Endodermal cell (in vitro differentiated cells): ENCODE measurements around the gene TUBB4A. TPM values are rescaled to one million over a fixed set of nuclear protein-coding genes. Genes with fewer than 3 reads are reported as not detected.

Experiments
- DNase-seq: peaks from one replicate; pipeline ENCODE4 v3.0.0-alpha.2; 2017
- H3K27ac ChIP-seq: 2 replicates; pipeline ENCODE4 v1.5.1; 2013; ENCODE audit warnings: mild to moderate bottlenecking, low read depth, low read length, moderate library complexity
- H3K27me3 ChIP-seq: 2 replicates; pipeline ENCODE4 v1.6.1; 2013; ENCODE audit warnings: mild to moderate bottlenecking, low read length, moderate library complexity; ENCODE audit not compliant: insufficient read depth, control insufficient read depth, poor library complexity, severe bottlenecking
- H3K36me3 ChIP-seq: 2 replicates; pipeline ENCODE4 v1.7.0; 2013; ENCODE audit warnings: mild to moderate bottlenecking, low read length, moderate library complexity; ENCODE audit not compliant: control insufficient read depth, insufficient read depth
- H3K4me1 ChIP-seq: one replicate; pipeline ENCODE4 v1.7.0; 2013; ENCODE audit warnings: low read length; ENCODE audit not compliant: control insufficient read depth, insufficient read depth
- H3K4me3 ChIP-seq: 2 replicates; pipeline ENCODE4 v1.5.1; 2013; ENCODE audit warnings: mild to moderate bottlenecking, low read length, moderate library complexity
- H3K9ac ChIP-seq: 2 replicates; pipeline ENCODE4 v1.6.1; 2013; ENCODE audit warnings: mild to moderate bottlenecking, low read length, moderate library complexity; ENCODE audit not compliant: poor library complexity, severe bottlenecking; ENCODE audit errors: extremely low read depth
- H3K9me3 ChIP-seq: 2 replicates; pipeline ENCODE4 v1.6.1; 2013; ENCODE audit warnings: mild to moderate bottlenecking, low read length, moderate library complexity; ENCODE audit not compliant: control insufficient read depth
- H3K27ac Mint-ChIP-seq: 2 replicates; pipeline ENCODE4 v1.8.0; 2020; ENCODE audit warnings: mixed read lengths
- H3K27me3 Mint-ChIP-seq: 2 replicates; pipeline ENCODE4 v1.8.0; 2021; ENCODE audit warnings: mild to moderate bottlenecking, mixed read lengths; ENCODE audit not compliant: insufficient read depth
- H3K36me3 Mint-ChIP-seq: 2 replicates; pipeline ENCODE4 v1.8.0; 2020; ENCODE audit warnings: low read depth, mixed read lengths
- H3K4me1 Mint-ChIP-seq: 2 replicates; pipeline ENCODE4 v1.8.0; 2020; ENCODE audit warnings: mixed read lengths
- H3K4me3 Mint-ChIP-seq: 2 replicates; pipeline ENCODE4 v1.8.0; 2020; ENCODE audit warnings: mild to moderate bottlenecking, moderate library complexity, mixed read lengths
- H3K9me3 Mint-ChIP-seq: 2 replicates; pipeline ENCODE4 v1.8.0; 2020; ENCODE audit warnings: mild to moderate bottlenecking, mixed read lengths
- CTCF ChIP-seq: fragments of 200-600 bp; sonication (generic); conservative IDR thresholded peaks from 2 replicates; pipeline ENCODE4 v1.5.0; 2021; ENCODE audit warnings: antibody characterized with exemption, mild to moderate bottlenecking
- WGBS, 2 experiments: methylation state at CpG; one replicate each; pipeline versions ENCODE4 v1.1.5 to v1.1.7; 2013; ENCODE audit warnings: missing lambda C conversion rate in 2 of 2, mixed read lengths in 1 of 2; ENCODE audit not compliant: insufficient coverage in 1 of 2, insufficient read length in 1 of 2; 5-methylcytosine and 5-hydroxymethylcytosine counted together
- total RNA-seq, 2 donors: library from RNA; stranded (reverse); fragmentation: NEBNext Ultra II Directional in 1 of 2; extraction: Animal tissue kit (Norgen Biotek cat#: 25700) in 1 of 2; gene quantifications; 2 replicates in 1 of 2; 3 replicates in 1 of 2; pipeline ENCODE4 v1.2.1, GENCODE V29; 2021

Gene TUBB4A
- total RNA-seq, 2 donors from 2014 or later, result 5.2 to 7.5 TPM

GRCh38 chr19:6533000-6533328 lies 30.9 kb upstream of the TUBB4A start:
- H3K9ac ChIP-seq, result no peak overlapping the region
- peaks cover 40% of the 10 kb centered on the region for H3K9me3 ChIP-seq
- no peaks in the 10 kb centered on the region for H3K36me3 ChIP-seq
- H3K4me1 Mint-ChIP-seq, result peaks cover 10% of the 10 kb centered on the region
- peak; percentile 62 for DNase-seq
- H3K27me3 ChIP-seq, result peaks cover 21% of the 10 kb centered on the region
- no peaks in the 10 kb centered on the region for H3K36me3 Mint-ChIP-seq
- no peak overlapping the region for H3K27ac ChIP-seq
- peak overlapping the region; percentile 56 for H3K4me3 Mint-ChIP-seq
- no peak overlapping the region for H3K4me3 ChIP-seq
- peaks cover 25% of the 10 kb centered on the region for H3K9me3 Mint-ChIP-seq
- H3K27ac Mint-ChIP-seq, result no peak overlapping the region
- H3K27me3 Mint-ChIP-seq, result peaks cover 75% of the 10 kb centered on the region
- TF ChIP-seq CTCF, result no peak
- H3K4me1 ChIP-seq, result no peaks in the 10 kb centered on the region
- WGBS, 2 experiments, result 48 to 50% methylated on average over 3 of the region's 3 CpGs

- Mint-ChIP-seq H3K4me1 (peaks cover 10% of the 10 kb centered on the region), H3K27me3 (peaks cover 73% of the 10 kb centered on the region), H3K9me3 (peaks cover 22% of the 10 kb centered on the region), H3K4me3 (peak overlapping the region; percentile 56), H3K27ac (no peak overlapping the region), H3K36me3 (no peaks in the 10 kb centered on the region)
- H3K9ac ChIP-seq, result no peak overlapping the region
- no peaks in the 10 kb centered on the region for H3K36me3 ChIP-seq
- no peak for TF ChIP-seq CTCF
- H3K9me3 ChIP-seq, result peaks cover 38% of the 10 kb centered on the region
- no peak overlapping the region for H3K27ac ChIP-seq
- peak; percentile 47 for DNase-seq
- H3K27me3 ChIP-seq, result peaks cover 21% of the 10 kb centered on the region
- H3K4me3 ChIP-seq, result no peak overlapping the region
- no peaks in the 10 kb centered on the region for H3K4me1 ChIP-seq
- 30 to 72% methylated on average over 17 to 31 of the region's 31 CpGs for WGBS, 2 experiments
These were observed 30.3 kb upstream of the TUBB4A start for GRCh38 chr19:6532244-6532999.

- no peak overlapping the region for H3K4me3 ChIP-seq
- H3K36me3 Mint-ChIP-seq, result no peaks in the 10 kb centered on the region
- H3K9me3 Mint-ChIP-seq, result peaks cover 16% of the 10 kb centered on the region
- H3K27me3 Mint-ChIP-seq, result peaks cover 70% of the 10 kb centered on the region
- H3K4me1 Mint-ChIP-seq, result peaks cover 10% of the 10 kb centered on the region
- no peaks in the 10 kb centered on the region for H3K4me1 ChIP-seq
- WGBS, 2 experiments, result 40 to 71% methylated on average over 1 to 5 of the region's 5 CpGs
- no peak for DNase-seq
- H3K9me3 ChIP-seq, result peaks cover 33% of the 10 kb centered on the region
- H3K27me3 ChIP-seq, result peaks cover 21% of the 10 kb centered on the region
- H3K9ac ChIP-seq, result no peak overlapping the region
- no peak overlapping the region for H3K27ac ChIP-seq
- no peaks in the 10 kb centered on the region for H3K36me3 ChIP-seq
- no peak overlapping the region for H3K27ac Mint-ChIP-seq
- peak overlapping the region; percentile 56 for H3K4me3 Mint-ChIP-seq
- TF ChIP-seq CTCF, result no peak
These were observed 29.8 kb upstream of the TUBB4A start for GRCh38 chr19:6531956-6532243.
